HepG2 (cell line): ENCODE measurements around the gene ARMH3. TPM values are rescaled to one million over a fixed set of nuclear protein-coding genes. Genes with fewer than 3 reads are reported as not detected.

ENCODE experiments used
- ATAC-seq: fragments of 200-7000 bp; cut with Tn5 transposase; 3 replicates; pipeline ENCODE4 v1.9.1; 2020; ENCODE audit warnings: mild to moderate bottlenecking, moderate library complexity
- BruUV-seq: library from RNA; stranded (reverse); fragments of 400-500 nt; replicated peaks from 2 replicates; lab custom pipeline; 2021; lab: Mats Ljungman, UMichigan
- CTCF ChIA-PET: fragments of 300-600 bp; formaldehyde crosslinking; extraction: SDS; loops from one replicate; lab custom pipeline; 2021; ENCODE audit warnings: low total read pairs, inconsistent platforms, low intra/inter-chr PET ratio; lab: Yijun Ruan, JAX
- POLR2A ChIA-PET: fragments of 350-600 bp; sonication (Branson Sonifier 250); formaldehyde crosslinking; loops from one replicate; lab custom pipeline; 2020; ENCODE audit warnings: antibody characterized with exemption, inconsistent platforms; lab: Yijun Ruan, JAX
- DNase-seq: peaks from one replicate; pipeline ENCODE4 v3.0.0-alpha.2; 2015; ENCODE audit warnings: low spot score
- FAIRE-seq: peaks from 3 replicates; lab custom pipeline; 2011; peaks lifted over from hg19 to GRCh38; lab: Jason Lieb, UNC
- H2AFZ ChIP-seq: one replicate; pipeline ENCODE4 v1.6.1; 2011; ENCODE audit warnings: low read length, inconsistent platforms
- H3K27ac ChIP-seq: fragments of 300-600 bp; 3 replicates; pipeline ENCODE4 v1.8.0; 2011; ENCODE audit warnings: mixed run types, mild to moderate bottlenecking, mixed read lengths, low read length, inconsistent platforms; ENCODE audit not compliant: insufficient read depth; ENCODE audit errors: extremely low read length
- H3K27me3 ChIP-seq, 2 experiments: fragments of 200-600 bp in 1 of 2; 2 replicates in 1 of 2; 3 replicates in 1 of 2; pipeline versions ENCODE4 v1.6.0 to v1.8.0; 2011; ENCODE audit warnings: low read length in 2 of 2, mild to moderate bottlenecking in 2 of 2, moderate library complexity in 2 of 2, inconsistent platforms in 1 of 2; ENCODE audit not compliant: insufficient read depth in 2 of 2, control insufficient read depth in 1 of 2
- H3K36me3 ChIP-seq, 2 experiments: fragments of 200-600 bp in 1 of 2; replicated peaks in 1 of 2; 2 replicates in 1 of 2; 3 replicates in 1 of 2; pipeline versions ENCODE4 v1.5.1 to v1.8.0; 2011; ENCODE audit warnings: low read length in 2 of 2, inconsistent platforms in 1 of 2; ENCODE audit not compliant: insufficient read depth in 2 of 2, control insufficient read depth in 1 of 2
- H3K4me1 ChIP-seq: 2 replicates; pipeline ENCODE4 v1.5.1; 2012; ENCODE audit warnings: low read length, inconsistent platforms; ENCODE audit not compliant: insufficient read depth
- H3K4me2 ChIP-seq: 2 replicates; pipeline ENCODE4 v1.6.0; 2011; ENCODE audit warnings: low read depth, low read length, inconsistent platforms
- H3K4me3 ChIP-seq, 3 experiments: fragments of 200-600 bp in 1 of 3; sonication (generic), shearing (Covaris generic) in 1 of 3; replicated peaks in 1 of 3; 2 replicates each; pipeline ENCODE4 v1.5.1; 2011 to 2016; ENCODE audit warnings: low read length in 3 of 3, inconsistent platforms in 2 of 3, low read depth in 2 of 3, mild to moderate bottlenecking in 2 of 3, control low read depth in 1 of 3, mixed read lengths in 1 of 3; ENCODE audit not compliant: insufficient read depth in 1 of 3
- H3K79me2 ChIP-seq: one replicate; pipeline ENCODE4 v1.6.1; 2011; ENCODE audit warnings: low read length, inconsistent platforms; ENCODE audit not compliant: insufficient read depth
- H3K9ac ChIP-seq: 2 replicates; pipeline ENCODE4 v1.6.0; 2011; ENCODE audit warnings: mild to moderate bottlenecking, low read depth, low read length, inconsistent platforms; ENCODE audit not compliant: insufficient read depth
- H3K9me3 ChIP-seq: 2 replicates; pipeline ENCODE4 v1.5.1; 2012; ENCODE audit warnings: mild to moderate bottlenecking, low read length
- H4K20me1 ChIP-seq: 2 replicates; pipeline ENCODE4 v1.6.0; 2011; ENCODE audit warnings: inconsistent platforms, mild to moderate bottlenecking, low read length, moderate library complexity; ENCODE audit not compliant: insufficient read depth
- ERF ChIP-seq: IDR thresholded peaks from 2 replicates; pipeline ENCODE4 v1.6.1; 2018; ENCODE audit warnings: missing biosample characterization, missing genetic modification reagents
- GPBP1L1 ChIP-seq: sonication (generic); formaldehyde crosslinking; IDR thresholded peaks from 2 replicates; pipeline ENCODE4 v1.5.0; 2020; ENCODE audit warnings: mild to moderate bottlenecking, missing genetic modification reagents
- REL ChIP-seq: sonication (generic); formaldehyde crosslinking; conservative IDR thresholded peaks from 2 replicates; pipeline ENCODE4 v1.8.0; 2022; ENCODE audit warnings: mild to moderate bottlenecking, missing genetic modification reagents, moderate library complexity
- SMARCC2 ChIP-seq: fragments of 450-650 bp; IDR thresholded peaks from 2 replicates; pipeline ENCODE4 v1.6.1; 2017; ENCODE audit warnings: antibody characterized with exemption, mild to moderate bottlenecking
- SMC3 ChIP-seq: IDR thresholded peaks from 2 replicates; pipeline ENCODE4 v1.6.1; 2011; ENCODE audit warnings: low read length, improper control_type of control experiment
- STAG1 ChIP-seq: sonication (generic); formaldehyde crosslinking; IDR thresholded peaks from 2 replicates; pipeline ENCODE4 v1.4.0; 2020; ENCODE audit warnings: missing genetic modification reagents
- TBL1XR1 ChIP-seq: fragments of 150-350 bp; IDR thresholded peaks from 2 replicates; pipeline ENCODE4 v1.6.1; 2014; ENCODE audit warnings: borderline replicate concordance, low read length; ENCODE audit not compliant: partially characterized antibody
- THAP11 ChIP-seq: IDR thresholded peaks from 2 replicates; pipeline ENCODE4 v1.6.1; 2016; ENCODE audit warnings: missing biosample characterization, missing genetic modification reagents
- XRCC5 ChIP-seq: fragments of 200-400 bp; formaldehyde crosslinking; optimal IDR thresholded peaks from 2 replicates; pipeline ENCODE3; 2017; ENCODE audit warnings: mild to moderate bottlenecking, low read length
- ZNF296 ChIP-seq: sonication (generic); formaldehyde crosslinking; conservative IDR thresholded peaks from 2 replicates; pipeline ENCODE4 v1.5.0; 2020; ENCODE audit warnings: mild to moderate bottlenecking, missing genetic modification reagents
- ZNF326 ChIP-seq: sonication (generic); formaldehyde crosslinking; IDR thresholded peaks from 2 replicates; pipeline ENCODE4 v1.4.0; 2020; ENCODE audit warnings: missing genetic modification reagents, borderline replicate concordance
- ZNF496 ChIP-seq: sonication (generic); formaldehyde crosslinking; IDR thresholded peaks from 2 replicates; pipeline ENCODE4 v1.8.1; 2023; ENCODE audit warnings: mild to moderate bottlenecking, moderate library complexity, missing genetic modification reagents; ENCODE audit not compliant: insufficient replicate concordance
- ZNF574 ChIP-seq: sonication (generic); formaldehyde crosslinking; IDR thresholded peaks from 2 replicates; pipeline ENCODE4 v1.4.0; 2020; ENCODE audit warnings: missing genetic modification reagents
- WGBS: methylation state at CpG from one replicate; pipeline ENCODE4 v1.1.6; 2017; ENCODE audit warnings: low lambda C conversion rate; 5-methylcytosine and 5-hydroxymethylcytosine counted together
- in situ Hi-C: cut with HindIII; loops from 2 replicates; pipeline ENCODE4 v1.10.0; 2017; ENCODE audit warnings: low pct_unique_long_range_greater_than_20kb; ENCODE audit not compliant: extremely low pct_ligation_motif_present
- intact Hi-C: fragments of 100-400 bp; cut with micrococcal nuclease; formaldehyde crosslinking; loops from one replicate; pipeline ENCODE4 v1.10.0; 2022; ENCODE audit not compliant: unreplicated experiment
- polyA plus RNA-seq, 8 experiments: library from polyadenylated mRNA; depleted of rRNA in 3 of 8; stranded (reverse) in 7 of 8; unstranded in 1 of 8; fragments of >200 nt; fragmentation: Illumina TruSeq in 4 of 8; extraction: Trizol in 4 of 8; gene quantifications; 2 replicates each; pipeline versions ENCODE4 v1.2.1 to v1.2.3, GENCODE V29; 2011 to 2016; ENCODE audit warnings: low read depth in 4 of 8, missing spikeins in 1 of 8, mixed read lengths in 1 of 8; ENCODE audit not compliant: insufficient read depth in 1 of 8
- total RNA-seq, 5 experiments: library from RNA; depleted of rRNA; stranded (reverse); fragments of >200 nt; fragmentation: Illumina TruSeq; extraction: Trizol; gene quantifications; 2 replicates each; pipeline ENCODE4 v1.2.3, GENCODE V29; 2016; ENCODE audit warnings: low read depth in 1 of 5
- TF ChIP-seq, protein P1 (sequence below): sonication (generic); formaldehyde crosslinking; IDR thresholded peaks from 2 replicates; pipeline ENCODE4 v1.5.0; 2020; ENCODE audit warnings: mild to moderate bottlenecking, missing genetic modification reagents, moderate library complexity
- TF ChIP-seq, protein P2 (sequence below): sonication (generic); formaldehyde crosslinking; IDR thresholded peaks from 2 replicates; pipeline ENCODE4 v1.9.0; 2021; ENCODE audit warnings: missing genetic modification reagents, borderline replicate concordance

The ARMH3 gene
- total and polyA plus RNA-seq, 2 of the 13 experiments (the other 11 are each of a cell fraction or from before 2014, with no cell fraction given) = 8.4 to 16.9 TPM

DNA sequence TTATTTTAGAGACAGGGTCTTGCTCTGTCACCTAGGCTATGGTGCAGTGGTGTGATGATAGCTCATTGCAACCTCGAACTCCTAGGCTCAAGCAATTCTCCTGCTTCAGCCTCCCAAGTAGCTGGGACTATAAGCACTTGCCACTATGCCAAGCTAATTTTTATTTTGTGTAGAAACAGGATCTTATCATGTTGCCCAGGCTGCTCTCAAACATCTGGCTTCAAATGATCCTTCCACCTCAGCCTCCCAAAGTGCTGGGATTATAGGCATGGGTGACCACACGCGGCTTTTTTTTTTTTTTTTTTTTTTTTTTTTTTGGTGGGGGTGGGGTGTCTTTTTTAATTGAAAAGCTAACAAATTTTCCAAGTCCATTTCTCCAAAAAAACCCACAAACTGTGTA lies 27.6 kb upstream of the ARMH3 start (continued):
- TF ChIP-seq GPBP1L1 (no peak), ZNF296 (CRISPR knock-in tag) (no peak)

DNA sequence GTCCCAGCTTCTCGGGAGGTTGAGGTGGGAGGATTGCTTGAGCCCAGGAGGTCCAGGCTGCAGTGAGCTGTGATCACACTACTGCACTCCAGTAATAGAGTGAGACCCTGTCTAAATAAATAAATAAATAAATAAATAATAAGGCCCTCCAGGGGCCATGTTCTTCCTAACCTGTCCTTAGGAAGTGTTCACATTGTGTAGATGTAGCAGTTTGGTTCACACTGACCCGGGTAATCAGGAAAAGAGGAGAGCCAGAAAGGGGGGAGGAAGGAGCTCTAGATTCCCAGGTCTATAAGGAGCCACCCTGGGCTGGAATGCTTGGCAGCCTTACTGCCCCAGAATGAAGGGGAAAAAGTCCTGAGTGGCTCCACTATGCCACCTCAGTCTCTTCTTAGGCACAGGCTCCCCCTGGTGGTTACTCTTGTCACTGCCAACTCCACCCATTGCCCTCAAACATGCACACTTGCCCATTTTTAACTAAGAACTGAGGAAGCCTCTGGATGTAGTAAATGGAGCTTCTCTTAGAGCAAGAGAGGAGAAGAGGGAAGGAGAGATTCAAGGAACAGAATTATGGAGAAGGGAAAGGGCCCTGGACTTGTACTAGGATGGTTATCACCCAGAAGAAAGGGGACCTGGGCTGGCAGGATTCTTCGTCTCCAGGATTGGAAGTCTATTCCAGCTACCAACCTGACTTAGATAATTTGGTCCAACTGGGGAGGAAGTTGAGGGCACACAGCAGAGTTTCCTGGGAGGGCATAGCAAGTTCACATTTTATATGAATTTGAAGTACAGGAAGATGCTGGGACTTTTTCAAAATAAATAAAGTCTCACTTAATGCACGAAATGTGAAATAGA lies 16.9 kb upstream of the ARMH3 start:
- Histone ChIP-seq H4K20me1 (no peaks in the 10 kb centered on the region), H3K27me3 (no peaks in the 10 kb centered on the region), H3K4me2 (no peak overlapping the region), H3K9me3 (no peaks in the 10 kb centered on the region), H3K4me3 (no peak overlapping the region), H3K27ac (no peak overlapping the region), H3K79me2 (no peaks in the 10 kb centered on the region), H2AFZ (no peak overlapping the region), H3K4me1 (no peaks in the 10 kb centered on the region), H3K36me3 (no peaks in the 10 kb centered on the region), H3K9ac (no peak overlapping the region)
- in situ Hi-C loops (no loop called here), intact Hi-C loops (loop anchor here (1.0 kb wide), 2 partner anchors 63 to 184 kb away; no protein-coding TSS in a partner anchor)
- POLR2A ChIA-PET = no interaction called here
- ATAC-seq (peak; percentile 89), FAIRE-seq (peak; percentile 81), DNase-seq (peak; percentile 51)
- 70% methylated on average over 4 of the region's 4 CpGs for whole genome bisulfite sequencing
- CTCF ChIA-PET = interaction anchor here (1.3 kb wide), 2 partner anchors 15 to 232 kb away, joined by 5 to 7 read pairs; no protein-coding TSS in a partner anchor
- no TSS peak for BruUV-seq
- TF ChIP-seq XRCC5 (peak; percentile 75), THAP11 (CRISPR knock-in tag) (peak; percentile 46; the same call in 1 of the 2 replicates), SMARCC2 (no peak), ZNF326 (CRISPR knock-in tag) (no peak), ZNF574 (CRISPR knock-in tag) (no peak), REL (CRISPR knock-in tag) (no peak), TBL1XR1 (no peak), ERF (CRISPR knock-in tag) (peak; percentile 30; the same call in 1 of the 2 replicates), SMC3 (peak; percentile 88), ZNF496 (CRISPR knock-in tag) (no peak), STAG1 (CRISPR knock-in tag) (peak; percentile 79)
- TF ChIP-seq, protein P1, sequence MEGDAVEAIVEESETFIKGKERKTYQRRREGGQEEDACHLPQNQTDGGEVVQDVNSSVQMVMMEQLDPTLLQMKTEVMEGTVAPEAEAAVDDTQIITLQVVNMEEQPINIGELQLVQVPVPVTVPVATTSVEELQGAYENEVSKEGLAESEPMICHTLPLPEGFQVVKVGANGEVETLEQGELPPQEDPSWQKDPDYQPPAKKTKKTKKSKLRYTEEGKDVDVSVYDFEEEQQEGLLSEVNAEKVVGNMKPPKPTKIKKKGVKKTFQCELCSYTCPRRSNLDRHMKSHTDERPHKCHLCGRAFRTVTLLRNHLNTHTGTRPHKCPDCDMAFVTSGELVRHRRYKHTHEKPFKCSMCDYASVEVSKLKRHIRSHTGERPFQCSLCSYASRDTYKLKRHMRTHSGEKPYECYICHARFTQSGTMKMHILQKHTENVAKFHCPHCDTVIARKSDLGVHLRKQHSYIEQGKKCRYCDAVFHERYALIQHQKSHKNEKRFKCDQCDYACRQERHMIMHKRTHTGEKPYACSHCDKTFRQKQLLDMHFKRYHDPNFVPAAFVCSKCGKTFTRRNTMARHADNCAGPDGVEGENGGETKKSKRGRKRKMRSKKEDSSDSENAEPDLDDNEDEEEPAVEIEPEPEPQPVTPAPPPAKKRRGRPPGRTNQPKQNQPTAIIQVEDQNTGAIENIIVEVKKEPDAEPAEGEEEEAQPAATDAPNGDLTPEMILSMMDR (CRISPR knock-in tag) = peak; percentile 90
- TF ChIP-seq, protein P2, sequence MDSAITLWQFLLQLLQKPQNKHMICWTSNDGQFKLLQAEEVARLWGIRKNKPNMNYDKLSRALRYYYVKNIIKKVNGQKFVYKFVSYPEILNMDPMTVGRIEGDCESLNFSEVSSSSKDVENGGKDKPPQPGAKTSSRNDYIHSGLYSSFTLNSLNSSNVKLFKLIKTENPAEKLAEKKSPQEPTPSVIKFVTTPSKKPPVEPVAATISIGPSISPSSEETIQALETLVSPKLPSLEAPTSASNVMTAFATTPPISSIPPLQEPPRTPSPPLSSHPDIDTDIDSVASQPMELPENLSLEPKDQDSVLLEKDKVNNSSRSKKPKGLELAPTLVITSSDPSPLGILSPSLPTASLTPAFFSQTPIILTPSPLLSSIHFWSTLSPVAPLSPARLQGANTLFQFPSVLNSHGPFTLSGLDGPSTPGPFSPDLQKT (CRISPR knock-in tag) = no peak
